HG03108 (cell line): Measurements from ENCODE around the gene PGAP3.
"Not testable (repeated sequence)": the region's sequence is repeated elsewhere in the genome, so short reads cannot be mapped to it uniquely, and the experiment has no call there.

ENCODE experiments used
- ATAC-seq: cut with Tn5 transposase; IDR thresholded peaks from one replicate; pipeline ENCODE4 v1.9.1; 2021; ENCODE audit warnings: moderate library complexity; ENCODE audit not compliant: unreplicated experiment

Gene PGAP3

GRCh38 chr17:39715375-39716072, 27.7 kb upstream of the PGAP3 start:
- ATAC-seq = no peak

DNA sequence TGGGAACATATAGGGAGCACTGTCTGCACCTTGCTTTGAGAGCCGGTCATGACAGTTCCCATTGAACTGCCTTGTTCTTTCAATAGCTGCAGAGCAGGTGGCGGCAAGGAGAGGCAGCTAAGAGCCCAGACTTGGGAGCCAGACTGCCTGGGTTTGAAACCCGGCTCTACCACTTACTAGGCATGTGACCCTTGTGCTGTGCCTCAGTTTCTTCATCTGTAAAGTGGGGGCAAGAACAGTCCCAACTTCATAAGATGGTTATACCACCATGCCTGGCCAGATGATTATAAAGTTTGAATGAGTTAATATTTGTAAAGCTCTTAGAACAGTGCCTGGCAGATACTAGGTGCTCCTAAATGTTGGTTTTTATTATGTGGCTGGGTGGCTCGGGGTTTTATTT, 26.4 kb upstream of the PGAP3 start:
- no peak for ATAC-seq

DNA sequence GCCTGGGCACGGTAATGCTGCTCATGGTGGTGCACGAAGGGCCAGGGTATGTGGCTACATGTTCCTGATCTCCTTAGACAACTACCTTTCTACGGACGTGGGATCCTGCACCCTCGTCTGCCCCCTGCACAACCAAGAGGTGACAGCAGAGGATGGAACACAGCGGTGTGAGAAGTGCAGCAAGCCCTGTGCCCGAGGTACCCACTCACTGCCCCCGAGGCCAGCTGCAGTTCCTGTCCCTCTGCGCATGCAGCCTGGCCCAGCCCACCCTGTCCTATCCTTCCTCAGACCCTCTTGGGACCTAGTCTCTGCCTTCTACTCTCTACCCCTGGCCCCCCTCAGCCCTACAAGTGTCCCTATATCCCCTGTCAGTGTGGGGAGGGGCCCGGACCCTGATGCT, 24.0 kb upstream of the PGAP3 start:
- no peak for ATAC-seq

- not testable (repeated sequence) for ATAC-seq
Measured at GRCh38 chr17:39711071-39711470, 23.2 kb upstream of the PGAP3 start.

DNA sequence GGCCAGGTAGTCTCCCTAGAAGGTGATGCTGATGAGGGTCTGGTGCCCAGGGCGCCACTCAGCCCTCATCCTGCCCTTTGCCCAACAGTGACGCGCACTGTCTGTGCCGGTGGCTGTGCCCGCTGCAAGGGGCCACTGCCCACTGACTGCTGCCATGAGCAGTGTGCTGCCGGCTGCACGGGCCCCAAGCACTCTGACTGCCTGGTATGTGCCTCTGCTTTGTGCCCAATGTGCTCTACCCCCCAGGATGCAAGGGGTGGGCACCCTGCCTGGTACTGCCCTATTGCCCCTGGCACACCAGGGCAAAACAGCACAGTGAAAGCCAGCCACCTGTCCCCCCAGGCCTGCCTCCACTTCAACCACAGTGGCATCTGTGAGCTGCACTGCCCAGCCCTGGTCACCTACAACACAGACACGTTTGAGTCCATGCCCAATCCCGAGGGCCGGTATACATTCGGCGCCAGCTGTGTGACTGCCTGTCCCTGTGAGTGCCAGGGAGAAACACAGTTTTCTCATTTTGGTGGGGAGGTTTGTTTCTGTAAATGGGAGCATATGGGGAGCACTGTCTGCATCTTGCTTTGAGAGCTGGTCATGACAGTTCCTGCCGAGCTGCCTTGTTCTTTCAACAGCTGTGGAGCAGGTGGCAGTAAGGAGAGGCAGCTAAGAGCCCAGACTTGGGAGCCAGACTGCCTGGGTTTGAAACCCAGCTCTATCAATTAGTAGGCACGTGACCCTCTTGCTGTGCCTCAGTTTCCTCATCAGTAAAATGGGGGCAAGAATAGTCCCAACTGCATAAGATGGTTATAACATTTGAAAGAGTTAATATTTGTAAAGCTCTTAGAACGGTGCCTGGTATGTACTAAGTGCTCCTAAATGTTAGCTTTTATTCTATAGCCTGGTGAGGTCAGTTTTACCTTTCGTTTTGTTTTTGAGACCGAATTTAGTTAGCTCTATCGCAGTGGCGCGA, 22.4 kb upstream of the PGAP3 start:
- no peak for ATAC-seq

- ATAC-seq = no peak
Measured at GRCh38 chr17:39709319-39709997, 21.6 kb upstream of the PGAP3 start.

GRCh38 chr17:39706921-39707337, 19.1 kb upstream of the PGAP3 start:
- ATAC-seq = no peak

DNA sequence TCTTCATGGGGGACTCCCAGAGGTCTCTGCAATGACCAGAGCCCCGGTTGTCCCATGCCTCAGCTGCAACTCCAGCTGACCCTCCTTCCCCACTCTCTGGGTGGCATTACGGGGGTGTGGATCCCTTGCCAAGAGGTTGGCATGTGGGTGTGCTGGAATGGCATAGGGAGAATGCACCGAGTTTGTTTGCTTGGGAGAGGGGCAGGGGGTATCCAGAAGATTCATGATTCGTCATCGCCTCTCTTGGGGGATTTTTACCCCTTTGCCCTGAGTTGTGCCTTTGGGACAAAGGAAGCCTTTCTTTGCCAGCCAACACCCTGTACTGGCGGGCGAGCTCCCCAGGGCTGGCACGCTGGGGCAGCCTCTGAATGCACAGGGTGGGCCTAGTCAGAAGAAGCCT, 18.5 kb upstream of the PGAP3 start:
- no peak for ATAC-seq

- ATAC-seq = no peak
Measured at GRCh38 chr17:39705786-39706348, 18.0 kb upstream of the PGAP3 start.

GRCh38 chr17:39704821-39705551, 17.1 kb upstream of the PGAP3 start:
- ATAC-seq = no peak

- no peak for ATAC-seq
Measured at GRCh38 chr17:39703913-39704312, 16.1 kb upstream of the PGAP3 start.

DNA sequence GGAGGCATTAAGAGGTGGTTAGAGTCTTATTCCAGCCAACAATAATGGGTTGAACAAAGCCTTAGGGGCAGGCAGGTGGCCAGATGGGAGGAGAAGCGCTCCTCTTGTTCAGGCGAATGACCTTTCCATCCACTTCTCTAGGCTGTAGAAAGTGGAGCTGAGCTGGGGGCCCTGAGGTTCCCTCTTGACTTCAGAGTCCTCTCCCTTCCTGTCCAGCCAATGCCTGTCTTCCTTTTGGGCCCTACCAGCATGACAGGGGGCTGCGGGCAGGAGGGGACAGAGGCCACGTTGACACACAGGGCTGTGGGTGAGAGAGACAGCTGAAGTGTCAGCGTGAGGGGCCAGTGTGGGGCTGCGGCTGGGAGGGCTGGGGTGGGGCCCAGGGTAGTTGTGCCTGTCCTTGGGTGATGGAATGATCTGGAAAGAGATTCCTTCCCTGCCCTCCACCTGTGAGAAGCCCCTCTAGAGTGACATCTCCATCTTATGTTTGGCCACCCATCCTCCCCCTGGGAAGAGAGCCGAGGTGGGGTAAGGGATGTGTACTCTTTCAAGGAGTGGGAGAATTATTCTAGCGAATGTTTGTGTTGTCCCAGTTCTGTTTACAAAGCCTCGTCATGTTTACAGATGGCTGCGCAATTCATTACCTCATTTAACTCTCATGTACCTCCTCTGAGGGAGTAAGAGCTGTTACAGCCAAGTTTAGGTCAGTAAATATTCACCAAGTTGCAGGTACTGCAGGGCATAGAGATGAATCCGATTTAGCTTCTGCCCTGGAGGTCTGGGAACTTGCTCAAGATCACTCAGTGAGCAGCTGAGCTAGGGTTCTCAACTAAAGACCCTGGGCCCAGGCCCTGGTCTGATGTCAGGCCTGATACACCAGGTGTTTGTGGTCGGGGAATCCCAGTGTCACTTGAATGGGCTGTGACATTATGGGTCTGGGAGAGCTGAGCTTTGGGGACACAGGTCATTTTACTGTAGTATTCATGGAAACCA, 15.3 kb upstream of the PGAP3 start:
- ATAC-seq = no peak

DNA sequence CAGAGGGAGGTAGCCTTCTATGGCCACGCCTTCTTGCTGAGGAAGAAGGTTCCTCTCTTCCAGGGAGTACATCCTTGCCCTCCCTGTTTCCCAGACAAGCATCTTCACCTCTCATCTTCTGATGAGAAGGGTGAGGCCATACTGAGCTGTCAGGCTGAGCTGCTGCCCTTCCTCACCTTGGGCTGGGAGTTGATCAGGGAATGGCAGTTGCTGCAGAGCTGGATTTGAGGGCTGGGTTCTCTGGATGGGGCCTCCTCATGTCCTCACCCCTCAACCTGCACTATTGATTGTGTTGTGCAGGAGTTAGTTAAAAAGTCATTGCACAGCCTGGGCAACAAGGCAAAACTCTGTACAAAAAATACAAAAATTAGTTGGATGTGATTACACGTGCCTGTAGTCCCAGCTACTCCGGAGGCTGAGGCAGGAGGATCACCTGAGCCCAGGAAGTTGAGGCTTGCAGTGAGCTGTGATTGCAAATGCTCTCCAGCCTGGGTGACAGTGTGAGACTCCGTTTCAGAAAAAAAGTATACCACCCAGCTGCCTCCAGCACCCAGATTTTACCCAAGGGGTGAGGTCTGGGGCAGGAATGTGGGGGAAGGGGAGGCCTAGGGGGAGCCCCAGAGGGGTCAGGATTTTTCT, 14.0 kb upstream of the PGAP3 start:
- no peak for ATAC-seq

DNA sequence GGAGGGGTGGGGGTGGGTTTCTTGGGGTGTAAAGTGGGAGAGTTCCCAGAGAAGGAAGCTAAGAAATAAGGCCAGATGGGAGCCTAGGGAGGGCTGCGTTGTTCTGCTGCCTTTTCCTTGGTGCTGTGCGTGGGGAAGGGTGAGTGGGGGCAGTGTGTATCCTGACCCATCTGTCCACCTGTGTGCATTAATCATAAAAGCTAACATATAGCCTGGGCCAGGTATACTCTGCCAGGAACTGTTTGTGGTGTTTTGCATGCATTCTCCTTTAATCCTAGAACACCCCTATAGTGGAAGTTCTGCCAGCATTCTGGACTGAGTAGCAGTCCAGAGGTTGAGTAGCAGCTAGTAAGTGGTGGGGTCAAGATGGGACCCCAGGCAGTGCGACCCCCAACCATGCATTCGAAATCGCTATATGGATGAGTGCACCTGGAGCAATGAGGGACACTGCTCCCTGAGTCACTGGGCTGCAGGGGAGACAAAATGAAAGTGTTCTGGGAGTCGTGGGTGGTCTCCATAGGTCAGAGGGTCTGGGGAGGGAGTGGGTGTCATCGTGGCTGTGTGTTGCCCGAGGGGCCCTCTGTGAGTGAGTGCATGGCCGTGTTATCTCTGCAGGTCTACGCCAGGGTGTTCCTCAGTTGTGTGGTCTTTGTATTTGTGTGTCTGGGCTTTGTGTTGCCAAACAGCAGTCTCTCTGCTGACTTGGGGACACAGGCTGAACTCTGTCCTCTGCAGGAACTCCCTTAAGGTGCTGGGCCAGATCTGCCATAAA, 13.3 kb upstream of the PGAP3 start:
- no peak for ATAC-seq

GRCh38 chr17:39700148-39700987, 12.5 kb upstream of the PGAP3 start:
- ATAC-seq = no peak

GRCh38 chr17:39699818-39700147, 11.9 kb upstream of the PGAP3 start, which contains the start of gene ERBB2:
ERBB2 (plus strand) TSS chr17:39700064; CDS start chr17:39700239, 175 bp downstream.
- no peak for ATAC-seq

GRCh38 chr17:39699157-39699817, 11.4 kb upstream of the PGAP3 start:
- ATAC-seq = not testable (repeated sequence)
